HUES64 (cell line): Measurements from ENCODE around the gene WDR81.
"Not testable (repeated sequence)": the region's sequence is repeated elsewhere in the genome, so short reads cannot be mapped to it uniquely, and the experiment has no call there.

Source experiments
- H3K27ac ChIP-seq: 2 replicates; pipeline ENCODE4 v1.7.0; 2013; ENCODE audit warnings: low read depth, low read length, inconsistent platforms
- H3K27me3 ChIP-seq: 2 replicates; pipeline ENCODE4 v1.6.1; 2013; ENCODE audit warnings: mild to moderate bottlenecking, low read length; ENCODE audit not compliant: insufficient read depth
- H3K36me3 ChIP-seq: 2 replicates; pipeline ENCODE4 v1.6.1; 2013; ENCODE audit warnings: mild to moderate bottlenecking, low read length; ENCODE audit not compliant: insufficient read depth
- H3K4me1 ChIP-seq: 2 replicates; pipeline ENCODE4 v1.6.1; 2013; ENCODE audit warnings: mild to moderate bottlenecking, low read length, moderate library complexity; ENCODE audit not compliant: insufficient read depth
- H3K4me3 ChIP-seq: 2 replicates; pipeline ENCODE4 v1.5.1; 2013; ENCODE audit warnings: mild to moderate bottlenecking, low read length, moderate library complexity
- H3K9ac ChIP-seq: 2 replicates; pipeline ENCODE4 v1.6.1; 2013; ENCODE audit warnings: mild to moderate bottlenecking, low read depth, low read length
- H3K9me3 ChIP-seq: 2 replicates; pipeline ENCODE4 v1.6.1; 2013; ENCODE audit warnings: low read depth, low read length; ENCODE audit not compliant: insufficient read depth
- WGBS: fragments of 150-250, 120-280 bp; methylation state at CpG from one replicate; pipeline ENCODE4 v1.1.7; 2013; ENCODE audit warnings: missing lambda C conversion rate; 5-methylcytosine and 5-hydroxymethylcytosine counted together

The WDR81 gene

DNA sequence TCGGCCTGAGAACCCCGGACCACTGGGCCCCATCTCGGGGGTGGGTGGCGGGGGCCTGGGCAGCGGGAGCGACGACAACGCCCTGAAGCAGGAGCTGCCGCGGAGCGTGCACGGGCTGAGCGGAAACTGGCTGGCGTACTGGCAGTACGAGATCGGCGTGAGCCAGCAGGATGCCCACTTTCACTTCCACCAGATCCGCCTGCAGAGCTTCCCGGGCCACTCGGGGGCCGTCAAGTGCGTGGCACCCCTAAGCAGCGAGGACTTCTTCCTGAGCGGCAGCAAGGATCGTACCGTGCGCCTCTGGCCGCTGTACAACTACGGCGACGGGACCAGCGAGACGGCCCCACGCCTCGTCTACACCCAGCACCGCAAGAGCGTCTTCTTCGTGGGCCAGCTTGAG lies 9.3 kb downstream of the WDR81 start:
- Histone ChIP-seq H3K4me3 (no peak overlapping the region), H3K4me1 (no peaks in the 10 kb centered on the region), H3K27me3 (no peaks in the 10 kb centered on the region), H3K9me3 (no peaks in the 10 kb centered on the region), H3K36me3 (no peaks in the 10 kb centered on the region), H3K27ac (no peak overlapping the region), H3K9ac (no peak overlapping the region)
- 96% methylated on average over 38 of the region's 38 CpGs for WGBS

GRCh38 chr17:1735418-1735817 lies 10.9 kb downstream of the WDR81 start:
- H3K4me1 ChIP-seq = no peaks in the 10 kb centered on the region
- WGBS = 95% methylated on average over 10 of the region's 10 CpGs
- H3K4me3 ChIP-seq = no peak overlapping the region
- H3K27me3 ChIP-seq = no peaks in the 10 kb centered on the region
- no peaks in the 10 kb centered on the region for H3K36me3 ChIP-seq
- H3K9ac ChIP-seq = no peak overlapping the region
- H3K9me3 ChIP-seq = no peaks in the 10 kb centered on the region
- no peak overlapping the region for H3K27ac ChIP-seq

- Histone ChIP-seq H3K9ac (no peak overlapping the region), H3K27me3 (no peaks in the 10 kb centered on the region), H3K4me3 (no peak overlapping the region), H3K4me1 (no peaks in the 10 kb centered on the region), H3K27ac (no peak overlapping the region), H3K36me3 (no peaks in the 10 kb centered on the region), H3K9me3 (no peaks in the 10 kb centered on the region)
- 90% methylated on average over 17 of the region's 17 CpGs for WGBS
Measured at GRCh38 chr17:1735834-1736347, 11.4 kb downstream of the WDR81 start.

- Histone ChIP-seq H3K4me3 (no peak overlapping the region), H3K4me1 (no peaks in the 10 kb centered on the region), H3K36me3 (no peaks in the 10 kb centered on the region), H3K27ac (0 out of 2 replicates have a peak overlapping the region, but pooled peaks have one; percentile 30), H3K27me3 (no peaks in the 10 kb centered on the region), H3K9me3 (no peaks in the 10 kb centered on the region), H3K9ac (no peak overlapping the region)
- 77% methylated on average over 24 of the region's 25 CpGs for WGBS
Measured at GRCh38 chr17:1736348-1737281, 12.1 kb downstream of the WDR81 start.

- Histone ChIP-seq H3K27me3 (no peaks in the 10 kb centered on the region), H3K36me3 (no peaks in the 10 kb centered on the region), H3K4me3 (no peak overlapping the region), H3K9me3 (no peaks in the 10 kb centered on the region), H3K27ac (no peak overlapping the region), H3K4me1 (no peaks in the 10 kb centered on the region), H3K9ac (no peak overlapping the region)
- 94% methylated on average over 21 of the region's 21 CpGs for WGBS
Measured at GRCh38 chr17:1737531-1738291, 13.2 kb downstream of the WDR81 start.

DNA sequence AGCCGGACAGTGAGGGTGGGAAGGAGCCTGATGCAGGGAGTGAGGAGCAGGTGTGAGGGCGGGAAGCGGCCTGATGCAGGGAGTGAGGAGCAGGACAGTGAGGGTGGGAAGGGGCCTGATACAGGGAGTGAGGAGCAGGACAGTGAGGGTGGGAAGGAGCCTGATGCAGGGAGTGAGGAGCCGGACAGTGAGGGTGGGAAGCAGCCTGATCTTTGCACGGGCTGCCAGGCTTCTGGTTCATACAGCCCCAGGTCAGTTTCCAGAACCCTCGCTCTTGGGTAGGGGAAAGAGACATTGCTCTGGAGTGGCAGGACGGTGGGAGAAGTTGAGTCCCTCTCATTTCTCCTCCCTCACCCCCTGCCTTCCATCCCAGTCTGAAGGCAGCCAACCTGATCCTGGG lies 17.4 kb downstream of the WDR81 start:
- H3K4me3 ChIP-seq, H3K9ac ChIP-seq, H3K36me3 ChIP-seq, H3K4me1 ChIP-seq, H3K9me3 ChIP-seq, H3K27me3 ChIP-seq, H3K27ac ChIP-seq: not testable (repeated sequence)
- WGBS = 79% methylated on average over 5 of the region's 7 CpGs

- Histone ChIP-seq H3K27me3 (no peaks in the 10 kb centered on the region), H3K9me3 (no peaks in the 10 kb centered on the region), H3K9ac (no peak within 1 kb of the TSS), H3K4me3 (no peak within 1 kb of the TSS), H3K4me1 (no peaks in the 10 kb centered on the region), H3K27ac (no peak within 1 kb of the TSS), H3K36me3 (no peaks in the 10 kb centered on the region)
- 63% methylated on average over 10 of the region's 10 CpGs for WGBS
Measured at GRCh38 chr17:1742371-1743087, 18.0 kb downstream of the WDR81 start, which contains the start of gene SERPINF2. Gene SERPINF2 (plus strand): TSS chr17:1742871. CDS start chr17:1744996, 2,125 bp downstream.

DNA sequence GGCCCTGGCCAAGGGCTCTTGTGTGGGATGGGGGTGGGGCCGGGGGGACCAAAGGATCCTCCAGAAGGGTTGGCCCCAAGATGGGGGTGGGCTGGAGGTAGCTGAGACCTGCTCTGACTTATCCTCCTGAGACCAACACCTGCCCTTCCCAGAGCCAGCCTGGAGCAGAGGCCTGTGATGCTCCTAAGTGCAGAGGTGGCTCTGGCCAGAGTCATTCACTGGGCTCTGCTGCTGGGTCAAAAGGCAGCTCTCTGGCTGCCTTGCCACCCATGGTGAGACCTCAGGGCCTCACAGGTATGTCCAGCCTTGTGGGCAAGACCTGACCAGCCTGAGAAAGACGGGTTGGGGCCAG lies 18.6 kb downstream of the WDR81 start:
- H3K27ac ChIP-seq = no peak overlapping the region
- no peaks in the 10 kb centered on the region for H3K4me1 ChIP-seq
- no peaks in the 10 kb centered on the region for H3K9me3 ChIP-seq
- H3K27me3 ChIP-seq = no peaks in the 10 kb centered on the region
- no peak overlapping the region for H3K4me3 ChIP-seq
- H3K9ac ChIP-seq = no peak overlapping the region
- WGBS = 80% methylated on average over 2 of the region's 2 CpGs
- no peaks in the 10 kb centered on the region for H3K36me3 ChIP-seq

DNA sequence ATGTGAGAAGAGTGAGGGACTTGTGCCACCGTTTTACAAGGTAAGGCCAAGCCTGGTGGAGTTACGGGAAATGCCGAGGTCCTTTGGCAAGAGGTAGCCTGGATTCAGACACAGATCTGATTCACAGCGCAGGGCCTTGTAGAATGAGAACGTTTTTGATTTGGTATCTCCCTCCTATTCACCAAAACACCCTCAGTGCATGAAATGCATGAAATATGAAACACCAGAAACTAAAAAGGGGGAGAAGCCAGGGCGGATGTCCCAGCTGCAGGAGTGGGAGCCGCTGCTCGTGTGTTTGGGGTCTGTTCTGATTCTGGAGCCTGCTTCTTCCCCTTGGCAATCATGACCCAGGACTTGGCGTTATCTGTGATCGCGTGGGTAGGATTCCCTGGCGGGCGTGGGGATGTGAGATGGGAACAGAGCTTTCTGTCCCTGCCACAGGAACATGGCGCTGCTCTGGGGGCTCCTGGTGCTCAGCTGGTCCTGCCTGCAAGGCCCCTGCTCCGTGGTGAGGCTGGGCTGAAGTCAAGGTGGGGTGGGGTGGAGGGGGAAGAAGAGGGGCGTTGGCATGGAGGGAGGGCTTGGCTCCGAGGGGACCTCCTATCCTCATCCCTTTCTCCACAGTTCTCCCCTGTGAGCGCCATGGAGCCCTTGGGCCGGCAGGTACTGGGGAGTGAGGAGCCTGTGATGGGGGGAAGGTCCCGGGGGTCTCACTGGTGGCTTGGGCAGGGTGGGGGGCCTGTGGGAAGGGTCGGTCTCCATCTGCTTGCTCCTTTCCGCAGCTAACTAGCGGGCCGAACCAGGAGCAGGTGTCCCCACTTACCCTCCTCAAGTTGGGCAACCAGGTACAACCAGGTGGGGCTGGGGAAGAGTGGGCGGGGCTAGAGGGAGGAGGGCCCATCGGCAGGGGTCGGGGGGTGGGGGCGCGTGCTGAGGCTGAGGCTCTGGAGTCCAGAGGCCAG lies 20.3 kb downstream of the WDR81 start:
- Histone ChIP-seq H3K4me3 (no peak overlapping the region), H3K36me3 (no peaks in the 10 kb centered on the region), H3K4me1 (no peaks in the 10 kb centered on the region), H3K27ac (no peak overlapping the region), H3K27me3 (no peaks in the 10 kb centered on the region), H3K9ac (no peak overlapping the region), H3K9me3 (no peaks in the 10 kb centered on the region)
- WGBS = 81% methylated on average over 26 of the region's 29 CpGs

DNA sequence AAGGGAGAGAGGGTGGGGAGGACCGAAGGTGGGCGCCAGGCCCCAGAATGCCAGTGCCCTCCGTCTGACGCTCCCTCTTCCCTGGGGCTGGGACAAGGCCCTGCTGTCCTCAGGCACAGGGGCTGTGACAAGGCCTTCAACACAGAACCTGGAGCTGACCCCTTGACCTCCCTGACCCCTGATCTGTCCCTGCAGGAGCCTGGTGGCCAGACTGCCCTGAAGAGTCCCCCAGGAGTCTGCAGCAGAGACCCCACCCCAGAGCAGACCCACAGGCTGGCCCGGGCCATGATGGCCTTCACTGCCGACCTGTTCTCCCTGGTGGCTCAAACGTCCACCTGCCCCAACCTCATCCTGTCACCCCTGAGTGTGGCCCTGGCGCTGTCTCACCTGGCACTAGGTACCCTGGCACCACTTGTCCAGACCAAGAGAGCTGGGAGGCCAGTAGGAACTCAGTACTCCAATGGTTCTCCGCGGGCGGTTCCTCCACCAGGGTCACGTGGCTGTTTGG lies 21.1 kb downstream of the WDR81 start:
- 93% methylated on average over 12 of the region's 12 CpGs for WGBS
- H3K9me3 ChIP-seq = no peaks in the 10 kb centered on the region
- H3K36me3 ChIP-seq = no peaks in the 10 kb centered on the region
- no peaks in the 10 kb centered on the region for H3K27me3 ChIP-seq
- H3K4me1 ChIP-seq = no peaks in the 10 kb centered on the region
- H3K27ac ChIP-seq = no peak overlapping the region
- no peak overlapping the region for H3K4me3 ChIP-seq
- no peak overlapping the region for H3K9ac ChIP-seq
